Glutamatergic neuron (in vitro differentiated cells): ENCODE data around the gene AEN. TPM values are rescaled to one million over a fixed set of nuclear protein-coding genes. Genes with fewer than 3 reads are reported as not detected.
A peak's percentile ranks its signal among the peaks of the same experiment; 100 is the strongest.
"Not testable (repeated sequence)": the region's sequence is repeated elsewhere in the genome, so short reads cannot be mapped to it uniquely, and the experiment has no call there.

Experiments
- DNase-seq: peaks from one replicate; pipeline ENCODE4 v3.0.0; 2022
- H3K27ac Mint-ChIP-seq: one replicate; pipeline ENCODE4 v1.8.0; 2020; ENCODE audit warnings: mild to moderate bottlenecking, mixed read lengths, inconsistent platforms; ENCODE audit not compliant: unreplicated experiment
- H3K27me3 Mint-ChIP-seq: one replicate; pipeline ENCODE4 v1.8.0; 2020; ENCODE audit warnings: mild to moderate bottlenecking, moderate library complexity, mixed read lengths, inconsistent platforms; ENCODE audit not compliant: unreplicated experiment
- H3K36me3 Mint-ChIP-seq: one replicate; pipeline ENCODE4 v1.8.0; 2020; ENCODE audit warnings: mild to moderate bottlenecking, mixed read lengths, inconsistent platforms; ENCODE audit not compliant: unreplicated experiment
- H3K4me1 Mint-ChIP-seq: one replicate; pipeline ENCODE4 v1.8.0; 2020; ENCODE audit warnings: mild to moderate bottlenecking, low read depth, mixed read lengths, inconsistent platforms; ENCODE audit not compliant: unreplicated experiment
- H3K4me3 Mint-ChIP-seq: one replicate; pipeline ENCODE4 v1.8.0; 2020; ENCODE audit warnings: mild to moderate bottlenecking, mixed read lengths, inconsistent platforms; ENCODE audit not compliant: unreplicated experiment
- H3K9me3 Mint-ChIP-seq: one replicate; pipeline ENCODE4 v1.8.0; 2020; ENCODE audit warnings: mild to moderate bottlenecking, moderate library complexity, mixed read lengths, inconsistent platforms; ENCODE audit not compliant: unreplicated experiment
- total RNA-seq: library from RNA; stranded (reverse); fragmentation: NEBNext Ultra II Directional; extraction: Animal tissue kit (Norgen Biotek cat#: 25700); gene quantifications from one replicate; pipeline ENCODE4 v1.2.1, GENCODE V29; 2021; ENCODE audit not compliant: unreplicated experiment
- TF ChIP-seq, protein P1 (sequence below): fragments of 200-600 bp; sonication (generic); IDR thresholded peaks from one replicate; pipeline ENCODE4 v1.5.0; 2021; ENCODE audit not compliant: partially characterized antibody, unreplicated experiment

Gene AEN
- total RNA-seq, 1 donor from 2014 or later: 15.4 TPM

DNA sequence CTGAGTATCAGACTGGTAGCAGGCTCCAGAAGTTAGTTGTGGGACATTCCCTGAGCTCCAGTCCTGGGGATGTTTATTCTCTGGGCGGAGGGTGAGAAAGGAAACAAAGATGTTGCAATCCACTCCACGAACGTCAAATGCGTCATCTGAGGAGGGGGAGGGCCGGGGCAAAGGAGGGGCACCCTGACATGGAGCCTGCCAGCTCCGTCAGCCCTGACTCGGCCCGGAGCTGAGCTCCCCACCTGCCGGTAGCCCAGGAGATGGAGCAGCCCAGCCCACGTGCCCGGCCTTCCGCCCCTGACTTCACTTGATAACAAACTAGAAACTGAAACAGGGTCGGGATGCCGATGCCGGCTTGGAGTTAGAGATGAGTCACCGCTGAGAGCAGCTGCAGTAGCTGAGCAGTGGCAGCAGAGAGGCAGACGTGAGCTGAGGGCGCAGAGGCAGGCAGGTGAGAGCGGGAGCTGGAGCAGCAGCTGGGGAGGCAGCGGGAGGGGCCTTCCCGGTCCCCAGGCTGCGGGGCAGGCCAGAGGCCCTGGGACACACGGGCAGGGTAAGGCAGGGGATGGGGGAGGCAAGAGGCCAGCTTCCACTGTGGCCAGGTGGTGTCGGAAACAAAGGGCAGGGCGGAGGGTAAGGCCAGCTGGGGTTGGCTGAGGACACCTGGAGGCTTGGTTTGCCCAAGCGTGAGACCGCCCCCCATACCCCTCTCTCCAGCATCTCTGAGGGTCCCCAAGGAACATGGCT is 17.7 kb downstream of the AEN start, which contains the start of gene ISG20:
TSS of gene ISG20 (plus strand) at position 391 of the 747 bp plus-strand sequence. CDS start at position 742, 351 bp downstream.
- TF ChIP-seq, protein P1, sequence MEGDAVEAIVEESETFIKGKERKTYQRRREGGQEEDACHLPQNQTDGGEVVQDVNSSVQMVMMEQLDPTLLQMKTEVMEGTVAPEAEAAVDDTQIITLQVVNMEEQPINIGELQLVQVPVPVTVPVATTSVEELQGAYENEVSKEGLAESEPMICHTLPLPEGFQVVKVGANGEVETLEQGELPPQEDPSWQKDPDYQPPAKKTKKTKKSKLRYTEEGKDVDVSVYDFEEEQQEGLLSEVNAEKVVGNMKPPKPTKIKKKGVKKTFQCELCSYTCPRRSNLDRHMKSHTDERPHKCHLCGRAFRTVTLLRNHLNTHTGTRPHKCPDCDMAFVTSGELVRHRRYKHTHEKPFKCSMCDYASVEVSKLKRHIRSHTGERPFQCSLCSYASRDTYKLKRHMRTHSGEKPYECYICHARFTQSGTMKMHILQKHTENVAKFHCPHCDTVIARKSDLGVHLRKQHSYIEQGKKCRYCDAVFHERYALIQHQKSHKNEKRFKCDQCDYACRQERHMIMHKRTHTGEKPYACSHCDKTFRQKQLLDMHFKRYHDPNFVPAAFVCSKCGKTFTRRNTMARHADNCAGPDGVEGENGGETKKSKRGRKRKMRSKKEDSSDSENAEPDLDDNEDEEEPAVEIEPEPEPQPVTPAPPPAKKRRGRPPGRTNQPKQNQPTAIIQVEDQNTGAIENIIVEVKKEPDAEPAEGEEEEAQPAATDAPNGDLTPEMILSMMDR: no peak
- Mint-ChIP-seq H3K4me3 (no peak within 1 kb of the TSS), H3K9me3 (peaks cover under 1% of the 10 kb centered on the region), H3K36me3 (no peaks in the 10 kb centered on the region), H3K27ac (peak within 1 kb of the TSS; percentile 35), H3K27me3 (peaks cover 5% of the 10 kb centered on the region), H3K4me1 (peaks cover 2% of the 10 kb centered on the region)
- DNase-seq: peak; percentile 62

DNA sequence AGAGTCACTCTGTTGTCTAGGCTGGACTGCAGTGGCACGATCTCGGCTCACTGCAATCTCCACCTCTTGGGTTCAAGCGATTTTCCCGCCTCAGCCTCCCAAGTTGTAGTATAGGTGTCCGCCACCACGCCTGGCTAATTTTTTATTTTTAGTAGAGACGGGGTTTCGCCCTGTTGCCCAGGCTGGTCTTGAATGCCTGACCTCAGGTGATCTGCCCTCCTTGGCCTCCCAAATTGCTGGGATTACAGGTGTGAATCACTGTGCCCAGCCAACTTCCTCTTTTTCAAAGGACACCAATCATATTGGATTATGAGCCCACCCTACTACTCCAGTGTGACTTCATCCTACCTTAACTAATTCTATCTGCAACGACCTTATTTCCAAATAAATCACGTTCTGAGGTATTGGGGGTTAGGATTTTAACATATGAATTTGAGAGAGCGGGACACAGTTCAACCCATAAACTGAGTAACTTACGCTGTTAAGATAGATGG is 20.9 kb downstream of the AEN start:
- no peak for DNase-seq
- H3K4me3 Mint-ChIP-seq: no peak overlapping the region
- TF ChIP-seq, protein P1: no peak
- no peak overlapping the region for H3K27ac Mint-ChIP-seq
- no peaks in the 10 kb centered on the region for H3K36me3 Mint-ChIP-seq
- H3K27me3 Mint-ChIP-seq: peaks cover 5% of the 10 kb centered on the region
- H3K9me3 Mint-ChIP-seq: peaks cover 3% of the 10 kb centered on the region
- H3K4me1 Mint-ChIP-seq: peaks cover 2% of the 10 kb centered on the region

DNA sequence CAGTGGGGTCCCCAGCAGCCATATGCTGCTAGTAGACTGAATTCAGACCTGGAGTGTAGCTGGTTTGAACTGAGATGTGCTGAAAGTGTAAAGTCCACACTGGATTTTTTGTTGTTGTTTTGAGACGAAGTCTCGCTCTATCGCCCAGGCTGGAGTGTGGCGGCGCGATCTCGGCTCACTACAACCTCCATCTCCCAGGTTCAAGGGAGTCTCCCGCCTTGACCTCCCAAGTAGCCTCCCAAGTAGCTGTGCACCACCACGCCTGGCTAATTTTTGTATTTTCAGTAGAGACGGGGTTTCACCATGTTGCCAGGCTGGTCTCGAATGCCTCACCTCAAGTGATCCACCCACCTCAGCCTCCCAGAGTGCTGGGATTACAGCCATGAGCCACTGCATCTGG is 21.4 kb downstream of the AEN start:
- not testable (repeated sequence) for H3K4me1 Mint-ChIP-seq, H3K36me3 Mint-ChIP-seq, H3K4me3 Mint-ChIP-seq, H3K9me3 Mint-ChIP-seq, DNase-seq, H3K27ac Mint-ChIP-seq, H3K27me3 Mint-ChIP-seq

DNA sequence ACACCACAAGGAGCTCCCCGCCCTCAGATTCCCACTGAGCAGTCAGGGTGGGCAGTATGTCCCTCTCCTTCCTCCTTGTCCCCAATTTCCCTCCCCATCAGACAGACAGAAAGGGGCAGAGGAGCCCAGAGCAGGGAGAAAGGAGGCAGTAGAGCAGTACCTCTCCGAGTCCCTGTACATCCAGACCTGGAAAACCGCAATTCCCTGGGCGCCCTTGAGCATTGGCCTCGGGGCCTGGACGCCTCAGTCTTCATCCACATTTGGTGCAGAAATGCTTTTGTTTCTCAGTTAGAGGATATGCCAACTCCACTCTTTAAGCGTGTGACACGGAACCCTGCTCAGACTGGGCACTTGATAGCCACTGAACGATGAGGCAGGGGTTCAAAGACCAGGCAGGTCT is 23.6 kb downstream of the AEN start:
- H3K9me3 Mint-ChIP-seq: peaks cover 3% of the 10 kb centered on the region
- no peaks in the 10 kb centered on the region for H3K36me3 Mint-ChIP-seq
- no peak overlapping the region for H3K27ac Mint-ChIP-seq
- TF ChIP-seq, protein P1: no peak
- no peak overlapping the region for H3K4me3 Mint-ChIP-seq
- H3K27me3 Mint-ChIP-seq: peaks cover 3% of the 10 kb centered on the region
- H3K4me1 Mint-ChIP-seq: peaks cover 6% of the 10 kb centered on the region
- DNase-seq: no peak

DNA sequence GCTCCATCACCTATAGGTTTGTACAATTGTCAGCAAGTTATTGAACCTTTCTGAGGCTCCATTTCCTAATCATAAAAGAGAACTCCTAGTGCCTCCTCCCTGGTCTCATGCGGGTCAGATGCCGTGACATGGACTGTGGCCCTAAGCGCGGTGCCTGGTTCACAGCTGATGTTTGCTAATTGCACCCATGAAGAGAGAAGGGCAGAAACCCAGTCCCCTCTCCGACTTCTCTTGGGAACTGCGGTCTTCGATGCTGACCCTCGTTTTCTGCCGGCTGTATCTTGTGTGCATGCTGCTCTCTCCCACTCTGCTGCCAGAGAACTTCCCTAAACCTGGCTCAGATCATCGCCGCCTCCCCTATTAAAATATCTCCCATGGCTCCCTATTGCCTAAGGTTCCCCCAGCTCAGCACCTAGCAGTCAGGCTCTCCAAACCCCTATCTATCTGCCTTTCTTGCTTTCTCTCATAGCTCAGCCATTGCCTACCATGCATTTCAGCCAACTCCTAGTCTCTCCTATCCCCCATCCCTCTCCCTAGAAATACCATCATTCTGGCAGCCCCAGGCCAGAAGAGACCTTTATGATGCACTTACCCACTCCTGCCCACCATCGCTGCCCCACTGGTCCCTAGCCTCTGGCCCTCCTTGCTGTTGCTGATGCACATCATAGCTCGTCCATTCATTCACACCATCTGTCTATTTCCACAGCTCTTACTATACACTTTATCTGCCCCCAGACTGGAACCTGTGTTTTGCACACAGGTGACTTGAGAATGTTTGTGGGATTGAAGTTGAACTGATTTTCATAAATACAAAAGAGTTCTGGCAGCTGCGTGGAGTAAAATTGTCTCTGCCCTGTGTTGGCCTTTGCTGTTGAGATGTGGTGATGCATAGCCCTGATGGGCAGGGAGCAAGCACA is 24.3 kb downstream of the AEN start:
- Mint-ChIP-seq H3K4me3 (no peak overlapping the region), H3K27me3 (no peaks in the 10 kb centered on the region), H3K9me3 (peaks cover 3% of the 10 kb centered on the region), H3K27ac (no peak overlapping the region), H3K36me3 (no peaks in the 10 kb centered on the region), H3K4me1 (peaks cover 6% of the 10 kb centered on the region)
- TF ChIP-seq, protein P1: no peak
- no peak for DNase-seq
